Cardiac muscle cell (in vitro differentiated cells and primary cell): ENCODE measurements around the gene BBLN. TPM values are rescaled to one million over a fixed set of nuclear protein-coding genes. Genes with fewer than 3 reads are reported as not detected.

Experiments used
- DNase-seq, 2 donors: peaks; one replicate each; pipeline versions ENCODE4 v3.0.0 to v3.0.0-alpha.2; 2010 to 2017; ENCODE audit warnings: low read depth in 1 of 2, low spot score in 1 of 2
- H3K27ac ChIP-seq: fragments of 200-600 bp; sonication (generic); 2 replicates; pipeline ENCODE4 v1.5.1; 2016
- H3K27me3 ChIP-seq: fragments of 200-600 bp; sonication (generic); 2 replicates; pipeline ENCODE4 v1.6.0; 2016; ENCODE audit warnings: control low read depth
- H3K36me3 ChIP-seq: fragments of 200-600 bp; sonication (generic); 2 replicates; pipeline ENCODE4 v1.5.1; 2016; ENCODE audit warnings: control low read depth
- H3K4me1 ChIP-seq: fragments of 200-600 bp; sonication (generic); 2 replicates; pipeline ENCODE4 v1.8.1; 2017; ENCODE audit warnings: low read depth, mild to moderate bottlenecking, mixed run types
- H3K4me3 ChIP-seq: fragments of 200-600 bp; sonication (generic); 2 replicates; pipeline ENCODE4 v1.5.1; 2016; ENCODE audit warnings: mild to moderate bottlenecking
- H3K9me3 ChIP-seq: fragments of 200-600 bp; sonication (generic); 2 replicates; pipeline ENCODE4 v1.5.1; 2017; ENCODE audit warnings: low read depth, mild to moderate bottlenecking, control low read depth
- CTCF ChIP-seq: IDR thresholded peaks from 2 replicates; pipeline ENCODE4 v1.5.1; 2012; ENCODE audit warnings: low read depth, mild to moderate bottlenecking, low read length
- polyA plus RNA-seq: library from polyadenylated mRNA; unstranded; fragments of >200 nt; fragmentation: Nextera tagmentation; extraction: Ambion mirVana; gene quantifications from 2 replicates; pipeline ENCODE4 v1.2.1, GENCODE V29; 2016
- total RNA-seq: library from RNA; depleted of rRNA; stranded (reverse); fragments of >200 nt; gene quantifications from 2 replicates; pipeline ENCODE4 v1.2.3, GENCODE V29; 2016

BBLN gene
- total and polyA plus RNA-seq, 2 experiments from 2014 or later, result 243 to 729 TPM

GRCh38 chr9:128120061-128120740 lies 39.9 kb upstream of the BBLN start:
- no peaks in the 10 kb centered on the region for H3K9me3 ChIP-seq
- no peaks in the 10 kb centered on the region for H3K4me1 ChIP-seq
- H3K36me3 ChIP-seq, result peaks cover 16% of the 10 kb centered on the region
- H3K4me3 ChIP-seq, result no peak overlapping the region
- H3K27me3 ChIP-seq, result no peaks in the 10 kb centered on the region
- no peak overlapping the region for H3K27ac ChIP-seq
- no peak for TF ChIP-seq CTCF
- DNase-seq, result no peak

GRCh38 chr9:128120741-128121465 lies 39.2 kb upstream of the BBLN start:
- Histone ChIP-seq H3K9me3 (no peaks in the 10 kb centered on the region), H3K4me1 (no peaks in the 10 kb centered on the region), H3K4me3 (no peak overlapping the region), H3K36me3 (peaks cover 16% of the 10 kb centered on the region), H3K27me3 (no peaks in the 10 kb centered on the region), H3K27ac (no peak overlapping the region)
- no peak for DNase-seq
- TF ChIP-seq CTCF, result no peak

- H3K4me1 ChIP-seq, result peaks cover 3% of the 10 kb centered on the region
- no peak overlapping the region for H3K4me3 ChIP-seq
- no peak for DNase-seq
- no peak for TF ChIP-seq CTCF
- no peaks in the 10 kb centered on the region for H3K9me3 ChIP-seq
- H3K27ac ChIP-seq, result no peak overlapping the region
- no peaks in the 10 kb centered on the region for H3K27me3 ChIP-seq
- peaks cover 16% of the 10 kb centered on the region for H3K36me3 ChIP-seq
These were observed 38.6 kb upstream of the BBLN start for GRCh38 chr9:128121466-128121810.

- no peak overlapping the region for H3K27ac ChIP-seq
- H3K27me3 ChIP-seq, result no peaks in the 10 kb centered on the region
- DNase-seq, result no peak
- H3K36me3 ChIP-seq, result peaks cover 16% of the 10 kb centered on the region
- no peaks in the 10 kb centered on the region for H3K9me3 ChIP-seq
- no peak overlapping the region for H3K4me3 ChIP-seq
- H3K4me1 ChIP-seq, result peaks cover 4% of the 10 kb centered on the region
- TF ChIP-seq CTCF, result no peak
These were observed 37.9 kb upstream of the BBLN start for GRCh38 chr9:128121924-128122808.

- Histone ChIP-seq H3K27ac (no peak overlapping the region), H3K4me1 (peaks cover 4% of the 10 kb centered on the region), H3K9me3 (no peaks in the 10 kb centered on the region), H3K27me3 (no peaks in the 10 kb centered on the region), H3K36me3 (peaks cover 16% of the 10 kb centered on the region), H3K4me3 (no peak overlapping the region)
- TF ChIP-seq CTCF, result no peak
- no peak for DNase-seq
These were observed 37.3 kb upstream of the BBLN start for GRCh38 chr9:128122809-128123175.
